T-helper 17 cell (primary cell): Measurements from ENCODE around the gene PTPRN2. TPM values are rescaled to one million over a fixed set of nuclear protein-coding genes. Genes with fewer than 3 reads are reported as not detected.
A peak's percentile ranks its signal among the peaks of the same experiment; 100 is the strongest.
"Not testable (repeated sequence)": the region's sequence is repeated elsewhere in the genome, so short reads cannot be mapped to it uniquely, and the experiment has no call there.

ENCODE experiments used
- ATAC-seq: fragments of 150-1000 bp; cut with Tn5 transposase; 2 replicates; pipeline ENCODE4 v1.10.0; 2021; ENCODE audit warnings: mild to moderate bottlenecking, moderate library complexity
- DNase-seq, 3 donors: peaks; one replicate each; pipeline versions ENCODE4 v3.0.0 to v3.0.0-alpha.2; 2020 to 2021
- H3K9me3 ChIP-seq: one replicate; pipeline ENCODE4 v1.7.0; 2013; ENCODE audit warnings: low read length, mild to moderate bottlenecking; ENCODE audit not compliant: control insufficient read depth, poor library complexity, severe bottlenecking
- H3K27ac Mint-ChIP-seq: one replicate; pipeline ENCODE4 v1.8.0; 2022; ENCODE audit warnings: mild to moderate bottlenecking, moderate library complexity, mixed read lengths
- H3K27me3 Mint-ChIP-seq: one replicate; pipeline ENCODE4 v1.8.0; 2022; ENCODE audit warnings: mixed read lengths
- H3K36me3 Mint-ChIP-seq: one replicate; pipeline ENCODE4 v1.8.0; 2022; ENCODE audit warnings: low read depth, mixed read lengths
- H3K4me1 Mint-ChIP-seq: one replicate; pipeline ENCODE4 v1.8.0; 2022; ENCODE audit warnings: mild to moderate bottlenecking, mixed read lengths
- H3K4me3 Mint-ChIP-seq: one replicate; pipeline ENCODE4 v1.8.0; 2022; ENCODE audit warnings: mild to moderate bottlenecking, moderate library complexity, mixed read lengths
- total RNA-seq, 4 donors: library from RNA in 2 of 4; stranded (reverse) in 2 of 4; gene quantifications; one replicate each; pipeline ENCODE4 v1.2.3 and lab custom pipeline; 2022 to 2026

PTPRN2 gene
- total RNA-seq, 2 donors from 2014 or later, result 0.42 to 0.57 TPM

DNA sequence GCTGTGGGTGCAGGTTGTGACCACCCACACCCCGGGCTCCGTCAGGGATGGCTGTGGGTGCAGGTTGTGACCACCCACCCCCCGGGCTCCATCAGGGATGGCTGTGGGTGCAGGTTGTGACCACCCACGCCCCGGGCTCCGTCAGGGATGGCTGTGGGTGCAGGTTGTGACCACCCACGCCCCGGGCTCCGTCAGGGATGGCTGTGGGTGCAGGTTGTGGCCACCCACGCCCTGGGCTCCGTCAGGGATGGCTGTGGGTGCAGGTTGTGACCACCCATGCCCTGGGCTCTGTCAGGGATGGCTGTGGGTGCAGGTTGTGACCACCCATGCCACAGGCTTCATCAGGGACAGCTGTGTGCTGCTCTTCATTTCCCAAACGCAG lies 53.5 kb downstream of the PTPRN2 start:
- peaks cover 30% of the 10 kb centered on the region for H3K27me3 Mint-ChIP-seq
- ATAC-seq, H3K4me3 Mint-ChIP-seq, DNase-seq, H3K4me1 Mint-ChIP-seq, H3K27ac Mint-ChIP-seq, H3K9me3 ChIP-seq, H3K36me3 Mint-ChIP-seq: not testable (repeated sequence)

DNA sequence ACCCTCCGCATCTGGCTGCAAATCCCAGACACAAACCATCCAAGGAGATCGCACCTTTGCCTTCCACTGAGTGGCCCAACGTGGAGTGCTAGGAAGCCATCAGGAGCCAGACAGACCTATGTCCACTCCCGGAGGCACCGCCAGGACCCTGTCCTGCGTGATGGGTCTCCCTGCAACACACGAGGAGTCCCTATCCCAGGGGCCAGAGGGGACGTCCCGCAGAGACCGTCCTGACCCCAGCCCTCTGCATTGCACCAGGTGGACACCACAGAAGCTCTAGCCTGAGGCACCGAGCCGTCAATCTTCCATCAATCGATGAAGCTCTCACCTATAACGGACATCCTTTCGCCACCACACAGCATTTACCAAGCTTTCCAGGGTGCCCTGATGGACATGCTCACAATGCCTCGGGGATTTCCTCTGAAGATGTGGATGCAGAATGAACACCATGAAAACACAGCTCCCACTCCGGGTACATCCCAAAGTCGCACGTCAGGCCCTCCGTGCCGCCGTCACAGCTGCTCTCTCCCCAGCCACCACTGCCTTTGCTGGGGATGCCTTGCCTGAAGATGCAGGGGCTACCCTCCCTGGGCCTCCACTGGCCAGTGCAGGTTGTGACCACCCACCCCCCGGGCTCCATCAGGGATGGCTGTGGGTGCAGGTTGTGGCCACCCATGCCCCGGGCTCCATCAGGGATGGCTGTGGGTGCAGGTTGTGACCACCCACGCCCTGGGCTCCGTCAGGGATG lies 54.1 kb downstream of the PTPRN2 start:
- Mint-ChIP-seq H3K4me3 (no peak overlapping the region), H3K27ac (no peak overlapping the region), H3K27me3 (peaks cover 33% of the 10 kb centered on the region), H3K36me3 (no peaks in the 10 kb centered on the region), H3K4me1 (peaks cover 2% of the 10 kb centered on the region)
- no peak for ATAC-seq
- H3K9me3 ChIP-seq, result no peaks in the 10 kb centered on the region
- DNase-seq, result no peak

- H3K36me3 Mint-ChIP-seq, result no peaks in the 10 kb centered on the region
- no peak overlapping the region for H3K27ac Mint-ChIP-seq
- DNase-seq (no peak), ATAC-seq (no peak)
- H3K9me3 ChIP-seq, result no peaks in the 10 kb centered on the region
- peaks cover 1% of the 10 kb centered on the region for H3K4me1 Mint-ChIP-seq
- no peak overlapping the region for H3K4me3 Mint-ChIP-seq
- H3K27me3 Mint-ChIP-seq, result peaks cover 41% of the 10 kb centered on the region
Observed at GRCh38 chr7:158532093-158532627, 55.5 kb downstream of the PTPRN2 start.

- DNase-seq (no peak), ATAC-seq (no peak)
- Mint-ChIP-seq H3K4me3 (no peak overlapping the region), H3K27me3 (peaks cover 42% of the 10 kb centered on the region), H3K27ac (no peak overlapping the region), H3K36me3 (no peaks in the 10 kb centered on the region), H3K4me1 (no peaks in the 10 kb centered on the region)
- no peaks in the 10 kb centered on the region for H3K9me3 ChIP-seq
Observed at GRCh38 chr7:158531661-158532060, 56.0 kb downstream of the PTPRN2 start.

DNA sequence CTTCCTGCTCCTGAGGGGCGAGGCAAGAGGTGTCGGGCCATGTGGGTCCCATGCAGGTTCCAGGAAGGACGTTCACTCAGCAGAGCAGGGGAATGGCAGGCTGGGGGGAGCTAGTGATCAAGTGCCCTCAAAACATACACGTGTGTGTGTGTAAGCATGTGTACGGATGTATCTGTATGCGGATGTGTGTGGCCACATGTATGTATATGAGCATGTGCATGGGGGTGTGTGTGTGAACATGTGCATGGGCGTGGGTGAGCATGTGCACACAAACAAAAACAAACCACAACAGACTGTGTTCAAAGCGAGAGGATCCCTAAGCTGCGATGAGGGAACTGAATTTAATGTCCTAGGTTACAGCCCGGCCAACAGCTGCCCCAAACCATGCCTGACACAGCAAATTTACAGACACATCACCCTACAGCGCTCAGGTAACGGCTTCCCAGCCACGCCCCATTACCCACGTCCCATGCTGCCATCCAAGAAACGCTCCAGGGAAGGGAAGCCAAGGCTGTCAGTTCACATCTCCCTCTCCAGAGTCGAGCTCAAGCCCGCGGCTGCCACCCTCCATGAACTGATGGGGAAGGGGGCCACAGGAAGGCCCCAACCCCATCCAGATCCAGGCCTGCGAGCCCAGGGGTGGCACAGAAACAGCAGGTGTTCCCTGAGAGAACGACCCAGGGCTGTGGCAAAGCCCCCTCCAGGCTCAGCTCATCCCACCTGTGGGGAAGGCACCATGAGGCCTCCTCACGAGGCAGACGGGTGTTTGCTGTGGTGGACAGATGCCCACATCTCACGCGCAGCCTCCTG lies 56.6 kb downstream of the PTPRN2 start:
- Mint-ChIP-seq H3K27me3 (peaks cover 49% of the 10 kb centered on the region), H3K4me1 (no peaks in the 10 kb centered on the region), H3K36me3 (no peaks in the 10 kb centered on the region), H3K27ac (no peak overlapping the region), H3K4me3 (no peak overlapping the region)
- DNase-seq (no peak), ATAC-seq (no peak)
- no peaks in the 10 kb centered on the region for H3K9me3 ChIP-seq

- peaks cover 52% of the 10 kb centered on the region for H3K27me3 Mint-ChIP-seq
- no peak for DNase-seq
- H3K36me3 Mint-ChIP-seq, result no peaks in the 10 kb centered on the region
- H3K4me1 Mint-ChIP-seq, result no peaks in the 10 kb centered on the region
- H3K27ac Mint-ChIP-seq, result peak overlapping the region; percentile 21
- no peak overlapping the region for H3K4me3 Mint-ChIP-seq
- no peaks in the 10 kb centered on the region for H3K9me3 ChIP-seq
- ATAC-seq, result no peak
Observed at GRCh38 chr7:158529181-158530096, 58.2 kb downstream of the PTPRN2 start.

- Mint-ChIP-seq H3K27me3 (peaks cover 48% of the 10 kb centered on the region), H3K36me3 (no peaks in the 10 kb centered on the region), H3K27ac (no peak overlapping the region), H3K4me3 (no peak overlapping the region), H3K4me1 (no peaks in the 10 kb centered on the region)
- no peak for ATAC-seq
- no peak for DNase-seq
- no peaks in the 10 kb centered on the region for H3K9me3 ChIP-seq
Observed at GRCh38 chr7:158527915-158528502, 59.6 kb downstream of the PTPRN2 start.

DNA sequence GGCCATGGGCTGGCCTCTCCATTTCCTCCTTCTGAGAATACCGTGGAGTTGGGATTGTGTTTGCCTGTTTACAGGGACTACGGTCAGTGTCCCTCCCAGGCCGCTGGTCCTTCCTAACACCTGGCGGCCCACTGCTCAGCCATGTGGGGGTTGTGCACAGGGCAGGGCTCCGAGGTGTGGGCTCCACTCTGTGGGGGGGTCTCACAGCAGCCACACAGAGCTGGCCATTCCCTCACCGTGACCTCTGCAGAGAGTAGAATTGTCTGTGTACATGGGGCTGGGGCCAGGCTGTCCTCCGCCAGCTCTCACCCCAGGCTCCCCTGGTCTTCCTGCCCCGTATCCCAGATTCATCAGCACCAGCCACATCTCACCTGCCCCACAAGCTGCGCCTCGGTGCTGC lies 60.1 kb downstream of the PTPRN2 start:
- DNase-seq (no peak), ATAC-seq (no peak)
- H3K27me3 Mint-ChIP-seq, result peaks cover 43% of the 10 kb centered on the region
- no peak overlapping the region for H3K4me3 Mint-ChIP-seq
- no peaks in the 10 kb centered on the region for H3K9me3 ChIP-seq
- no peaks in the 10 kb centered on the region for H3K4me1 Mint-ChIP-seq
- no peaks in the 10 kb centered on the region for H3K36me3 Mint-ChIP-seq
- no peak overlapping the region for H3K27ac Mint-ChIP-seq

- Mint-ChIP-seq H3K4me3 (no peak overlapping the region), H3K27ac (no peak overlapping the region), H3K4me1 (no peaks in the 10 kb centered on the region), H3K36me3 (no peaks in the 10 kb centered on the region), H3K27me3 (peaks cover 38% of the 10 kb centered on the region)
- ATAC-seq (no peak), DNase-seq (no peak)
- H3K9me3 ChIP-seq, result no peaks in the 10 kb centered on the region
Observed at GRCh38 chr7:158527038-158527437, 60.6 kb downstream of the PTPRN2 start.

GRCh38 chr7:158526531-158526930 lies 61.1 kb downstream of the PTPRN2 start:
- peaks cover 38% of the 10 kb centered on the region for H3K27me3 Mint-ChIP-seq
- DNase-seq, result no peak
- no peak overlapping the region for H3K27ac Mint-ChIP-seq
- H3K4me1 Mint-ChIP-seq, result no peaks in the 10 kb centered on the region
- no peak for ATAC-seq
- no peaks in the 10 kb centered on the region for H3K36me3 Mint-ChIP-seq
- H3K9me3 ChIP-seq, result no peaks in the 10 kb centered on the region
- H3K4me3 Mint-ChIP-seq, result no peak overlapping the region

GRCh38 chr7:158525648-158526484 lies 61.8 kb downstream of the PTPRN2 start:
- H3K4me3 Mint-ChIP-seq, result no peak overlapping the region

More at GRCh38 chr7:158525648-158526484, 61.8 kb downstream of the PTPRN2 start:
- DNase-seq (no peak), ATAC-seq (no peak)
- no peaks in the 10 kb centered on the region for H3K9me3 ChIP-seq
- Mint-ChIP-seq H3K27ac (no peak overlapping the region), H3K4me1 (no peaks in the 10 kb centered on the region), H3K36me3 (no peaks in the 10 kb centered on the region), H3K27me3 (peaks cover 38% of the 10 kb centered on the region)
